Colonic mucosa (tissue), 4 donors: ENCODE results near the gene NUDT16. TPM values are rescaled to one million over a fixed set of nuclear protein-coding genes. Genes with fewer than 3 reads are reported as not detected.

ENCODE experiments used
- DNase-seq: peaks from one replicate; pipeline ENCODE4 v3.0.0-alpha.2; 2020
- H3K27ac ChIP-seq: fragments of 200-600 bp; one replicate; pipeline ENCODE4 v1.8.0; 2021
- H3K27me3 ChIP-seq: fragments of 200-600 bp; one replicate; pipeline ENCODE4 v1.8.0; 2021
- H3K36me3 ChIP-seq: fragments of 200-600 bp; one replicate; pipeline ENCODE4 v1.8.0; 2021
- H3K4me1 ChIP-seq: fragments of 200-600 bp; one replicate; pipeline ENCODE4 v1.8.0; 2021; ENCODE audit warnings: mild to moderate bottlenecking
- H3K4me3 ChIP-seq: fragments of 200-600 bp; one replicate; pipeline ENCODE4 v1.8.0; 2021
- H3K9ac ChIP-seq, 2 donors: one replicate each; pipeline ENCODE4 v1.7.0; 2013; ENCODE audit warnings: control low read depth in 2 of 2, low read depth in 2 of 2, low read length in 2 of 2
- H3K9me3 ChIP-seq: fragments of 200-600 bp; one replicate; pipeline ENCODE4 v1.8.0; 2021
- intact Hi-C: fragments of 100-400 bp; cut with DNase I; formaldehyde crosslinking; loops from one replicate; pipeline ENCODE4 v1.14.1; 2022
- total RNA-seq, 2 donors: library from RNA; stranded (reverse); fragmentation: NEBNext Ultra II Directional in 1 of 2; extraction: Animal tissue kit (Norgen Biotek cat#: 25700) in 1 of 2; gene quantifications; one replicate each; pipeline ENCODE4 v1.2.1, GENCODE V29; 2021
- TF ChIP-seq, protein P1 (sequence below): fragments of 200-600 bp; IDR thresholded peaks from one replicate; pipeline ENCODE4 v1.8.0; 2022; ENCODE audit warnings: antibody characterized with exemption, mild to moderate bottlenecking
- donor health status: healthy.
- donor health status: DM: no; HTN: no; CAD: no.
- donor health status: DM: no; HTN: no; CAD: no.

NUDT16 gene
- total RNA-seq, 2 donors from 2014 or later: 37.7 to 39.4 TPM

- no peak for DNase-seq
- no peak overlapping the region for H3K9ac ChIP-seq
- TF ChIP-seq, protein P1, sequence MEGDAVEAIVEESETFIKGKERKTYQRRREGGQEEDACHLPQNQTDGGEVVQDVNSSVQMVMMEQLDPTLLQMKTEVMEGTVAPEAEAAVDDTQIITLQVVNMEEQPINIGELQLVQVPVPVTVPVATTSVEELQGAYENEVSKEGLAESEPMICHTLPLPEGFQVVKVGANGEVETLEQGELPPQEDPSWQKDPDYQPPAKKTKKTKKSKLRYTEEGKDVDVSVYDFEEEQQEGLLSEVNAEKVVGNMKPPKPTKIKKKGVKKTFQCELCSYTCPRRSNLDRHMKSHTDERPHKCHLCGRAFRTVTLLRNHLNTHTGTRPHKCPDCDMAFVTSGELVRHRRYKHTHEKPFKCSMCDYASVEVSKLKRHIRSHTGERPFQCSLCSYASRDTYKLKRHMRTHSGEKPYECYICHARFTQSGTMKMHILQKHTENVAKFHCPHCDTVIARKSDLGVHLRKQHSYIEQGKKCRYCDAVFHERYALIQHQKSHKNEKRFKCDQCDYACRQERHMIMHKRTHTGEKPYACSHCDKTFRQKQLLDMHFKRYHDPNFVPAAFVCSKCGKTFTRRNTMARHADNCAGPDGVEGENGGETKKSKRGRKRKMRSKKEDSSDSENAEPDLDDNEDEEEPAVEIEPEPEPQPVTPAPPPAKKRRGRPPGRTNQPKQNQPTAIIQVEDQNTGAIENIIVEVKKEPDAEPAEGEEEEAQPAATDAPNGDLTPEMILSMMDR: no peak
These were observed 31.6 kb upstream of the NUDT16 start for GRCh38 chr3:131349946-131350347.

DNA sequence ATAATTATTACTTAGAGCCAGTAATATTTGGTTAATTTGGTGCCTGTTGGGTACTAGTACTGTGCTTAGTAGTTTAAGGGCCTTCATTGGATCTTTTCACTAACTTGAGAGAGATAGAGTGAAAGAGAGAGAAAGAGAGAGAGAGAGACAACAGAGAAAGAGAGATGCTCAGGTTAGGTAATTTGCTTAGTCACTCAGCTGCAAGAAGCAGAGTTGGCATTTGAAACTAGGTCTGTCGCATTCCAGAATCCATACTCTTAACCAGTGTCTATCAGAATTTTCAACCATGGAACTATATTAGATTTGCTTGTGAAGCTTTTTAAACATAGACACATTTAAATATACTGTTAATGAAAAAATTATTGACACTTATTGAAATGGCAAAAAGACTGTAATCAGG, 31.1 kb upstream of the NUDT16 start:
- no peak for DNase-seq
- intact Hi-C loops: no loop called here
- Histone ChIP-seq H3K27ac (no peak overlapping the region), H3K27me3 (no peaks in the 10 kb centered on the region), H3K4me3 (no peak overlapping the region), H3K9ac (no peak overlapping the region), H3K4me1 (no peaks in the 10 kb centered on the region), H3K36me3 (no peaks in the 10 kb centered on the region), H3K9me3 (no peaks in the 10 kb centered on the region)
- TF ChIP-seq, protein P1: no peak

More at GRCh38 chr3:131349946-131350347, 31.6 kb upstream of the NUDT16 start:
- Histone ChIP-seq H3K27ac (no peak overlapping the region), H3K9me3 (no peaks in the 10 kb centered on the region), H3K27me3 (no peaks in the 10 kb centered on the region), H3K4me3 (no peak overlapping the region), H3K36me3 (no peaks in the 10 kb centered on the region), H3K4me1 (no peaks in the 10 kb centered on the region)
- intact Hi-C loops: no loop called here

DNA sequence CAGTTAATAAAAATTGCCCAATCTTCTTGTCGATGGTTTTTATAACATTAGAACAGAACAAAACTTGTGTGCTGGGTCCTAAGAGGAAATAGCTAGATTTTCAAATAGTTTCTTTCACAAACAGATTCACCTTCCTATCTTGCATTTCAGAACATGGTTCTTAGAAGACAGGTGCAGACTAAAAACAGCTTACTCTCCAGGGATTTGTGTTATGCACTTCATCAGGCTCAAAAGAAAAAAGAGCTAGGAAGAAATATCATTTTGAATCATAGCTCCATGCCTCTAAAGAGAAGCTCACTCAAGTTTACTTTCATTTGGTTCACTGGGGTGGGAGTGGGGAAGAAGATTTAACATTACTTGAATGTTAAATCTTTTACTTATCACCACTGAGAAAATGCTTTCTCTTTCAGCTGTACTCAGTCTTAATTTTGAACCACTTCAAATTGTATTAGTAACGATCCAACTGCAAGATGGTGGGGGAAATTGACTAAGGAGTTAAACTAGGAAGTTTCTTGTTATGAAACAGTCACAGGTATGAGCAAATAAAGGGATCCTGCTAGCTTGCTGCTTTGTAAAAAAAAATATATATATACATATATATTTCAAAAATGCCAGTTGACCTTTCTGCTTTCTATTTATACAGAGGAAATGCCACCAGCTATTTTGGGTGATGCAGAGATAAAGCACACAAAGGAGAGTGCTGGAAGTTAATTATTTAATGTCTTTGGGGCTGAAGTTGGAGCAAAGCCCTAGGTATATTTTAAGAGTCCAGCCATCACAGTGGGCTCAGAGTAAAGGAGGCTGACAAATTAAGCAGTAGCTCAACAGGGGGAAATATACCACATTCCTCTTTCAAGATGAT, 28.3 kb upstream of the NUDT16 start:
- Histone ChIP-seq H3K36me3 (no peaks in the 10 kb centered on the region), H3K27me3 (no peaks in the 10 kb centered on the region), H3K9me3 (no peaks in the 10 kb centered on the region), H3K27ac (no peak overlapping the region), H3K4me3 (no peak overlapping the region), H3K4me1 (no peaks in the 10 kb centered on the region), H3K9ac (no peak overlapping the region)
- intact Hi-C loops: no loop called here
- DNase-seq: no peak
- TF ChIP-seq, protein P1: no peak

- Histone ChIP-seq H3K9ac (no peak overlapping the region), H3K4me3 (no peak overlapping the region), H3K36me3 (no peaks in the 10 kb centered on the region), H3K9me3 (no peaks in the 10 kb centered on the region), H3K27me3 (no peaks in the 10 kb centered on the region), H3K4me1 (no peaks in the 10 kb centered on the region), H3K27ac (no peak overlapping the region)
- DNase-seq: no peak
- intact Hi-C loops: no loop called here
- TF ChIP-seq, protein P1: no peak
These were observed 27.6 kb upstream of the NUDT16 start for GRCh38 chr3:131353986-131354385.

DNA sequence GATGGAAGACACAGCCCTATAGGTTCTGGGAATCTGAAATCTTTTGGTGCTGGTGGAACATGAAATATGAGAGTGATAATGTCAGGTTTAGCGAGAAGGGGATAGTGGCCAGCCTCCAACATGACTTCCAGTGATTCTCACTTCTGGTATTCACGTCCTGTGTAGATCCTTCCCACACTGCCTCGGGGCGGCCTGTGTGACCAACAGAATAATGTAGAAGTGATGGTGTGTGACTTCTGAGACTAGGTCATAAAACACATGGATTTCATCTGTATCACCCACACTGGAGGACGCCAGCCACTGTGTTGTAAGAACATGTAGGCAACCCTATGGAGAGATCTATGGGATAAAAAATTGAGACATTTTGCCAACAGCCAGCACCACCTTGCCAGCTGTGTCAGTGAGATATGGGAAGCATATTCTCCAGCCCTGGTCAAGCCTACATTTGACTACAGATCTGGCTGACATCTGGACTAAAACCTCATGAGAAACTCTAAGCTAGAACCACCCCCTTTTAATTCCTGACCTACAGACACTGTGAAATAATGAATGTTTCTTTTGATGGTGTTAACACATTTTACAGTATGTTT, 25.5 kb upstream of the NUDT16 start:
- H3K4me3 ChIP-seq: no peak overlapping the region
- no peak overlapping the region for H3K27ac ChIP-seq
- H3K36me3 ChIP-seq: no peaks in the 10 kb centered on the region
- TF ChIP-seq, protein P1: no peak
- DNase-seq: no peak
- H3K27me3 ChIP-seq: no peaks in the 10 kb centered on the region
- no peak overlapping the region for H3K9ac ChIP-seq
- intact Hi-C loops: no loop called here
- no peaks in the 10 kb centered on the region for H3K4me1 ChIP-seq
- no peaks in the 10 kb centered on the region for H3K9me3 ChIP-seq
